ENCODE measurements around the gene PTPMT1. TPM values are rescaled to one million over a fixed set of nuclear protein-coding genes. Genes with fewer than 3 reads are reported as not detected.

The PTPMT1 gene
- total and polyA plus RNA-seq, 2 experiments from 2014 or later, result 106 to 109 TPM

- TF ChIP-seq, protein P1, sequence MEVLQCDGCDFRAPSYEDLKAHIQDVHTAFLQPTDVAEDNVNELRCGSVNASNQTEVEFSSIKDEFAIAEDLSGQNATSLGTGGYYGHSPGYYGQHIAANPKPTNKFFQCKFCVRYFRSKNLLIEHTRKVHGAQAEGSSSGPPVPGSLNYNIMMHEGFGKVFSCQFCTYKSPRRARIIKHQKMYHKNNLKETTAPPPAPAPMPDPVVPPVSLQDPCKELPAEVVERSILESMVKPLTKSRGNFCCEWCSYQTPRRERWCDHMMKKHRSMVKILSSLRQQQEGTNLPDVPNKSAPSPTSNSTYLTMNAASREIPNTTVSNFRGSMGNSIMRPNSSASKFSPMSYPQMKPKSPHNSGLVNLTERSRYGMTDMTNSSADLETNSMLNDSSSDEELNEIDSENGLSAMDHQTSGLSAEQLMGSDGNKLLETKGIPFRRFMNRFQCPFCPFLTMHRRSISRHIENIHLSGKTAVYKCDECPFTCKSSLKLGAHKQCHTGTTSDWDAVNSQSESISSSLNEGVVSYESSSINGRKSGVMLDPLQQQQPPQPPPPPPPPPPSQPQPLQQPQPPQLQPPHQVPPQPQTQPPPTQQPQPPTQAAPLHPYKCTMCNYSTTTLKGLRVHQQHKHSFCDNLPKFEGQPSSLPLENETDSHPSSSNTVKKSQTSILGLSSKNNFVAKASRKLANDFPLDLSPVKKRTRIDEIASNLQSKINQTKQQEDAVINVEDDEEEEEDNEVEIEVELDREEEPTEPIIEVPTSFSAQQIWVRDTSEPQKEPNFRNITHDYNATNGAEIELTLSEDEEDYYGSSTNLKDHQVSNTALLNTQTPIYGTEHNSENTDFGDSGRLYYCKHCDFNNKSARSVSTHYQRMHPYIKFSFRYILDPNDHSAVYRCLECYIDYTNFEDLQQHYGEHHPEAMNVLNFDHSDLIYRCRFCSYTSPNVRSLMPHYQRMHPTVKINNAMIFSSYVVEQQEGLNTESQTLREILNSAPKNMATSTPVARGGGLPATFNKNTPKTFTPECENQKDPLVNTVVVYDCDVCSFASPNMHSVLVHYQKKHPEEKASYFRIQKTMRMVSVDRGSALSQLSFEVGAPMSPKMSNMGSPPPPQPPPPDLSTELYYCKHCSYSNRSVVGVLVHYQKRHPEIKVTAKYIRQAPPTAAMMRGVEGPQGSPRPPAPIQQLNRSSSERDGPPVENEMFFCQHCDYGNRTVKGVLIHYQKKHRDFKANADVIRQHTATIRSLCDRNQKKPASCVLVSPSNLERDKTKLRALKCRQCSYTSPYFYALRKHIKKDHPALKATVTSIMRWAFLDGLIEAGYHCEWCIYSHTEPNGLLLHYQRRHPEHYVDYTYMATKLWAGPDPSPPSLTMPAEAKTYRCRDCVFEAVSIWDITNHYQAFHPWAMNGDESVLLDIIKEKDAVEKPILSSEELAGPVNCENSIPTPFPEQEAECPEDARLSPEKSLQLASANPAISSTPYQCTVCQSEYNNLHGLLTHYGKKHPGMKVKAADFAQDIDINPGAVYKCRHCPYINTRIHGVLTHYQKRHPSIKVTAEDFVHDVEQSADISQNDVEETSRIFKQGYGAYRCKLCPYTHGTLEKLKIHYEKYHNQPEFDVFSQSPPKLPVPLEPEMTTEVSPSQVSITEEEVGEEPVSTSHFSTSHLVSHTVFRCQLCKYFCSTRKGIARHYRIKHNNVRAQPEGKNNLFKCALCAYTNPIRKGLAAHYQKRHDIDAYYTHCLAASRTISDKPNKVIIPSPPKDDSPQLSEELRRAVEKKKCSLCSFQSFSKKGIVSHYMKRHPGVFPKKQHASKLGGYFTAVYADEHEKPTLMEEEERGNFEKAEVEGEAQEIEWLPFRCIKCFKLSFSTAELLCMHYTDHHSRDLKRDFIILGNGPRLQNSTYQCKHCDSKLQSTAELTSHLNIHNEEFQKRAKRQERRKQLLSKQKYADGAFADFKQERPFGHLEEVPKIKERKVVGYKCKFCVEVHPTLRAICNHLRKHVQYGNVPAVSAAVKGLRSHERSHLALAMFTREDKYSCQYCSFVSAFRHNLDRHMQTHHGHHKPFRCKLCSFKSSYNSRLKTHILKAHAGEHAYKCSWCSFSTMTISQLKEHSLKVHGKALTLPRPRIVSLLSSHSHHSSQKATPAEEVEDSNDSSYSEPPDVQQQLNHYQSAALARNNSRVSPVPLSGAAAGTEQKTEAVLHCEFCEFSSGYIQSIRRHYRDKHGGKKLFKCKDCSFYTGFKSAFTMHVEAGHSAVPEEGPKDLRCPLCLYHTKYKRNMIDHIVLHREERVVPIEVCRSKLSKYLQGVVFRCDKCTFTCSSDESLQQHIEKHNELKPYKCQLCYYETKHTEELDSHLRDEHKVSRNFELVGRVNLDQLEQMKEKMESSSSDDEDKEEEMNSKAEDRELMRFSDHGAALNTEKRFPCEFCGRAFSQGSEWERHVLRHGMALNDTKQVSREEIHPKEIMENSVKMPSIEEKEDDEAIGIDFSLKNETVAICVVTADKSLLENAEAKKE (CRISPR knock-in tag; IDR thresholded peaks at IDR 0.05), result no peak
Measured at GRCh38 chr11:47577460-47578041, 12.2 kb downstream of the PTPMT1 start (continued).

- peaks cover 7% of the 10 kb centered on the region for H3K4me1 ChIP-seq (ENCODE audit: insufficient read depth)
- TF ChIP-seq CREB1 (CRISPR knock-in tag; IDR thresholded peaks at IDR 0.05; ENCODE audit: low read depth), result peak; percentile 80
- TF ChIP-seq, protein P1 (CRISPR knock-in tag; IDR thresholded peaks at IDR 0.05), result no peak
- TF ChIP-seq, protein P2, sequence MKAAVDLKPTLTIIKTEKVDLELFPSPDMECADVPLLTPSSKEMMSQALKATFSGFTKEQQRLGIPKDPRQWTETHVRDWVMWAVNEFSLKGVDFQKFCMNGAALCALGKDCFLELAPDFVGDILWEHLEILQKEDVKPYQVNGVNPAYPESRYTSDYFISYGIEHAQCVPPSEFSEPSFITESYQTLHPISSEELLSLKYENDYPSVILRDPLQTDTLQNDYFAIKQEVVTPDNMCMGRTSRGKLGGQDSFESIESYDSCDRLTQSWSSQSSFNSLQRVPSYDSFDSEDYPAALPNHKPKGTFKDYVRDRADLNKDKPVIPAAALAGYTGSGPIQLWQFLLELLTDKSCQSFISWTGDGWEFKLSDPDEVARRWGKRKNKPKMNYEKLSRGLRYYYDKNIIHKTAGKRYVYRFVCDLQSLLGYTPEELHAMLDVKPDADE (IDR thresholded peaks at IDR 0.05), result peak; percentile 94
- TF ChIP-seq POLR2AphosphoS5 (IDR thresholded peaks at IDR 0.05; ENCODE audit: low read depth), result peak; percentile 97
- peak within 1 kb of the TSS; percentile 99 for H3K27ac Mint-ChIP-seq
- peak within 1 kb of the TSS; percentile 94; the same call in 1 of the 2 replicates for H2AFZ ChIP-seq
- H3K4me1 Mint-ChIP-seq, result peaks cover 21% of the 10 kb centered on the region
- peak; percentile 92 for ATAC-seq
- H3K9me2 ChIP-seq (ENCODE audit: insufficient read depth), result no peaks in the 10 kb centered on the region
- 0 out of 2 replicates have a peak, but pooled peaks cover 9% of the 10 kb centered on the region for H3F3A ChIP-seq (replicated peaks; ENCODE audit: low read depth)
- H3K27ac ChIP-seq (ENCODE audit: low read depth), result peak within 1 kb of the TSS; percentile 99
- peak within 1 kb of the TSS; percentile 84 for H3K4me3 ChIP-seq
- peak within 1 kb of the TSS; percentile 100 for H3K4me2 ChIP-seq
- peaks cover 10% of the 10 kb centered on the region; the same call in 1 of the 2 replicates for H4K20me1 ChIP-seq (replicated peaks; ENCODE audit: insufficient read depth)
- peaks cover 18% of the 10 kb centered on the region for H3K36me3 ChIP-seq (ENCODE audit: insufficient read depth)
- H3K27me3 Mint-ChIP-seq (ENCODE audit: insufficient read depth, low read depth, poor library complexity), result peaks cover 4% of the 10 kb centered on the region
- H3K36me3 Mint-ChIP-seq (ENCODE audit: low read depth), result peaks cover 78% of the 10 kb centered on the region
- peaks cover 28% of the 10 kb centered on the region for H3K79me2 ChIP-seq (replicated peaks; ENCODE audit: insufficient read depth)
- no peaks in the 10 kb centered on the region for H3K27me3 ChIP-seq (ENCODE audit: insufficient read depth)
- H3K9me3 Mint-ChIP-seq, result peaks cover 3% of the 10 kb centered on the region; the same call in 1 of the 3 replicates
- peak; percentile 97 for DNase-seq (ENCODE audit: low spot score)
- peak within 1 kb of the TSS; percentile 93 for H3K4me3 Mint-ChIP-seq
Measured at GRCh38 chr11:47578524-47579494, 13.4 kb downstream of the PTPMT1 start, which contains the start of the genes KBTBD4 and NDUFS3. Gene KBTBD4 (minus strand): TSS chr11:47578970. CDS start chr11:47578951, 19 bp downstream. Gene NDUFS3 (plus strand): TSS chr11:47579074. CDS start chr11:47579092, 18 bp downstream.

Measured in GM23338 (cell line).